Activated CD8-positive, alpha-beta memory T cell treated with anti-CD3 and anti-CD28 coated beads for 48 hours (primary cell): ENCODE data around the gene CCR5AS.
"Not testable (repeated sequence)": the region's sequence is repeated elsewhere in the genome, so short reads cannot be mapped to it uniquely, and the experiment has no call there.

Experiments
- DNase-seq, 3 experiments: peaks; one replicate each; pipeline ENCODE4 v3.0.0-alpha.2; 2020; ENCODE audit warnings: low read depth in 2 of 3, low spot score in 2 of 3

Gene CCR5AS

DNA sequence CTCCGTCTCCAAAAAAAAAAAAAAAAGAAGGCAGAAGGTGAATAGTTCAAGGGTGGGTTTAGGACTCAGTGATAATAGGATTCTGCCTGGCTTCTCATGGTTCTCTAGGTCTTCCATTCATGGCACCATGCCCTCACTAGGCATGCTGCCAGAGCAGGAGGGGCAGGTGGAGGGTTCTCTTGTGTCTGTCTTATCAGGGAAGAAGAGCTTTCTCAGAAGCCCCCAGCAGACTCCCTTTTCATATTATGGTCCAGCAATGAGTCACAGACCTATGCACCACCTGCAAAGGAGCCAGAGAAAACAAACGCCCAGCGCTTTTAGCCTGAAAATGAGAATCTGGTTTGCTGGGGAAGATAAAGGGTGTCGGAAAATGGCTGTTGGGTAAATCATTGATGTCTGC, 50.0 kb downstream of the CCR5AS start:
- no peak for DNase-seq

DNA sequence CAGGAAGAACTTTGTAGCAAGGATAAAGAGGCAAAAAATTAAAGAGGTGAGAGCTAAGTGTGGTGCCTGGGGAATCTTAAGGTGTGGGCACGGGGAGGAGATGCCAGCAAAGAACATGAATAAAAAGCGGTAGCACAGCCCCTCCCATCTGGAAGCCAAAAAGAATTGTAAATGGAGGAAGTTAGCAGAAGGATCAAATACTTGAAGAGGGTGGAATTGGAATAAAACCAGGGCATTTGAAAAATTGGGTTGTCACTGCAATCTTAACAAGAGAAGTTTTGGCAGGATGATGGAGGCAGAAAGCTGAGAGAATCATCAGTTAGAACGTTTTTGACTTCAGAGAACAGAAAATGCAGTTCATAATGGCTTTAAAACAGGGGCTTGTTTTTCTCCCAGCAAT, 50.6 kb downstream of the CCR5AS start:
- DNase-seq, result no peak

DNA sequence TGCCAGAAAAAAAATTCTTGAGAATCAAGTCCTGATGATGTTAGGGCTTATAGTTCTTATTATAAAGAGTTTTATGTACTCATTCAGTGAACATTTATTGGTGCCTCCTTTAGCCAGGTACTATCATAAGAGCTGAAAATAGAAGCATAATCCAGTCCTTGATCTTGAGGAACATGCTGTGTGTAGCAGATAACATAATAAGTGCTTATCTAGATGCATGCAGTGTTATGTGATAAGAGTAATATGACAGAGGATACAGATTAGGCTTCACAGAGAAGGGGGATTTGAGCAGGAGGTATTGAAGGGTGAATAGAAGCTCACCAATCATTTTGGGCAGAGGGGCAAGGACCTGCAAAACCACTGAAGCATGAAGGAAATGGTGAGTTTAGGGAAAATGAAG, 51.9 kb downstream of the CCR5AS start:
- DNase-seq, result no peak

DNA sequence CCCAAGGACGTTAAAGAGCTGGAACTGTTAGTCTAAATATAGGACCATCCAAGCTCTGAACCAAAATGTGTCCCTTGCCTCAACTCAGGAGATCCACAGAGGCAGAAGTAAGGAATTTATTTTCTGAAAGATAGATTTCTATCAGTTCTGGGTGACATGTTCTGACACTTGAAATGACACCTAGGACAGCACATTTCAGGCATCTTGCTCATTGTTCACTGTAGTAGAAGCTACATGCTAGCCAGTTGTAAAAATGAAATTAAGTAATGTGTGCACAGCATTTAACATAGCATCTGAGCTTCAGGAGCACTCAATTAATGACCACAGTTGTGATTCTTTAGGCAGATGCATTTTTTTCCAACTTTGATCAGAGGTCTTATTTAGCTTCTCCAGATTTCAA, 52.4 kb downstream of the CCR5AS start:
- DNase-seq, result no peak

DNA sequence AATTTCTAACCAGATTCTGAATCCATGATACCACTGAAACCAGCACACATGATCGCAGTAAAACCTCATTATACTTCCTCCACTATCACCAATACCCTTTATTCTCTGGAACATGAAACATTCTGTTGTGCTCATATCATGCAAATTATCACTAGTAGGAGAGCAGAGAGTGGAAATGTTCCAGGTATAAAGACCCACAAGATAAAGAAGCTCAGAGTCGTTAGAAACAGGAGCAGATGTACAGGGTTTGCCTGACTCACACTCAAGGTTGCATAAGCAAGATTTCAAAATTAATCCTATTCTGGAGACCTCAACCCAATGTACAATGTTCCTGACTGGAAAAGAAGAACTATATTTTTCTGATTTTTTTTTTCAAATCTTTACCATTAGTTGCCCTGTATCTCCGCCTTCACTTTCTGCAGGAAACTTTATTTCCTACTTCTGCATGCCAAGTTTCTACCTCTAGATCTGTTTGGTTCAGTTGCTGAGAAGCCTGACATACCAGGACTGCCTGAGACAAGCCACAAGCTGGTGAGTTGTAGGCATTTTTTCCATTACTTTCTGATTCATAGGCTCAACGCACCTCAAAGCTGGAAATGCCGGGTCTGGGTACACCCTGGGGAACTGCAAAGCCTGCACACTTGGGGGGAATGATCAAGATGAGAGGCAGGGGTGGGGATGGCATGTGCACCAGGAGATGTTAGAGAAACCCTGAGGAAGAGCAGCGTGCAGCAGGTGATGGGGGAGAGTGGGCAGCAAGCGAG, 53.0 kb downstream of the CCR5AS start, which contains the start of gene CCR2:
CCR2 (plus strand) TSS at position 465 of the 764 bp plus-strand sequence. CDS start 3,417 bp downstream, outside the sequence.
- DNase-seq, result no peak

DNA sequence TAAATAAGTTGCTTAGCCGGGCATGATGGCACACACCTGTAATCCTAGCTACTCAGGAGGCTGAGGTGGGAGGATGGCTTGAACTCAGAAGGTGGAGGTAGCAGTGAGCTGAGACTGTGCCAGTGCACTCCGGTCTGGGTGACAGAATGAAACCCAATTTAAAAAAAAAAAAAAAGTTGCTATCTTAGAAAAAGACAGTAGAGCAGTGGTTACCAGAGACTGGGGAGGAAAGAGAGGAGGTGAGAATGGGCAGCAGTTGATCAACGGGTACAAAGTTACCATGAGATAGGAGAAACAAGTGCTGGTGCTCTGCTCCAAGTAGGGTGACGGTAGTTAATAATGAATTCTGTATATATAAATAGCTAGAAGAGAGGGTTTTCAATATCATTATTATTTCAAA, 53.8 kb downstream of the CCR5AS start:
- DNase-seq, result no peak

DNA sequence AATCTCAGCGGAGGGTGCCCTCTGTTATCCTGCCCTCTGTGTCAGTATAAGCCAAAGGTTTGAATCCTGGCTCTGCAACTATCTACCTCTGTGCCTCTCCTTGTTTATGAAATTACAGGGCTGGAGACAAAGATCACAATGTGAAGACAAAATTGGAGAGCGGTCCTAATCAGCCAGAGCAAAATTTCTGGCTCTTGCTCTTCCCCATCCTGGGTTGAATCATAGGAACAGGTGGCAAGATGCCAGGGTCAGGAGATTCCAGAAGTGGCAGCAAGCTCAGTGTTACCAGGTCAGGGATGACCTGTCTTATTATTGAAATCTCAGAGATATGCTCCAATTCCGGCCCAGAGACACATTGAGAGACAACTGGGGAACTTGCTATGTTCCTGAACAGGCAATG, 55.2 kb downstream of the CCR5AS start:
- no peak for DNase-seq

DNA sequence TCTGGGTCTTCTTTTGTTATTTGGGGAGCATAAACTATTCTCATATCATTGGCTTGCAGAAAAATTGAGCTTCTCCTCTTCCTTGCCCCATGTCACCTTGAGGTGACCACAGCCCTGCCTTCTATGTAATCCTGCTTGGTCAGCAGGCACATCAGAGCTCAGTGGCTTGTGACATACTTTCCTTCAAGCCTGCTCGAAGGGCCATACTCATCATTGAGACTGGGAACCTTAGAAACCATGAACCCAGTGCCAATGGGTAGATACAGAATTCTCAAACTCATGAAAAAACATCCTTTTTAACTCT, 56.7 kb downstream of the CCR5AS start:
- DNase-seq, result no peak

DNA sequence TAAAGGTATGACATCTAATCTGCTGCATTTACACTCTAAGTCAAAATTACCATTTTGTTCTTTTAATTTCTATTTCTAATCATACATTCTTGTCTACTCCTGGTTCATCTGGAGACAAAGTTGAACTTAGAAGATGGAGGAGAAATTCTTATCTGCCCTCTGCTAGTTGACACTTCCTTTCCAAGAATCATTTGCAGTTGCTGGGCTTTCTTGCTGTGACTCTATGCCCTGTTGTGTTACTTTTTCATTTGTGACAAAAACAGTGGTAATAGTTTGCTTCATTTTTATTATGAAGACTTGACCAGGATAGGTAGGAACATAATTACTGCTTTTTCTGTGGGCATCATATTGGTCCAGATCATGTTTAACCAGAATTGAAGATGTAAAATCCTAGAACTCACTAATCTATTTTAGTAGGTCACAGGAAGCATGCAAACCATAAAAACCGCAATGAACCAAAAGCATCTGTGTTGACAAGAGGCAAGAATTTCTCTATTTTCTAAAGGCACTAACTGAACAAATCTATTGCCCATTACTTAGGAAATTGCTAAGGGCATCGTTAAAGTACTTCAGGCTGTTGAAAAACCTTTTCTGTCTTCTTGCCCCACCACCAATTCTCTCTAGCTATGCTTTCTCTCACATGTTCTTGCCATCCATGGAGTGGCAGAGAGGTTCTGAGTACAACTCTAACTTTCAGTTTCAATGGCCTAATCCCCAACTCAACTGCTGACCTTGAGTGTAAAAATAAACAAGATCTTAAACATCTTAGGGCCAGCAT, 57.2 kb downstream of the CCR5AS start:
- DNase-seq, result no peak

DNA sequence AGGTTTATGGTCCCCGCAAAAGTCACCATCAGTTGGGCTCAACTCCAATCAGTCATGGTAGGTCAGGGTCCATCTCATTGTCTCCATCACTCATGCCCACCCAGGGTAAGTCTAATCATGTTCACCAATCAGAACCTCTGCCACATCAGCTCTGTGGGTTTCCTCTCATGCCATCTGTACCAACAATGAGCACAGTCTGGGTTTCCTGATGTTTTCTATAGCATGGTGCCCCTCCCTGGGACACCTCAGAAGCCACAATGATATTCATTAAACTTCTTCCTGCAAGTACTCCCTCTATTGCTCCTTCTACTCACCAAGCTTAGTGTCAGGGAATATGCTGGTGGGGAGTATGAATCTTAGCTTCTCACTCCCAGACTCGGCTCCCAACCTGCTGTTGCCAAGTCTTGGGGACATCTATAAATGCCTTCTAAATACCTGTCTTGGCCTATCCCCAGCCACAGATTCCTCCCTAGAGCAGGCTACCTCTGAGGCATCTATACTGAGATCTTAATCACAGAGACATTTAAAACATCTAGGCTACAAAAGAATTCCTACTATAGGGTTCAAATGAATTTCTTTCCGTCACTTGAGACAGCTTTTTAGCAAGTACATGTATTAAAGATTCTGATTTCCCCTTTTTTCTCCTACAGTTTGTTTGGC, 57.9 kb downstream of the CCR5AS start:
- DNase-seq, result no peak

DNA sequence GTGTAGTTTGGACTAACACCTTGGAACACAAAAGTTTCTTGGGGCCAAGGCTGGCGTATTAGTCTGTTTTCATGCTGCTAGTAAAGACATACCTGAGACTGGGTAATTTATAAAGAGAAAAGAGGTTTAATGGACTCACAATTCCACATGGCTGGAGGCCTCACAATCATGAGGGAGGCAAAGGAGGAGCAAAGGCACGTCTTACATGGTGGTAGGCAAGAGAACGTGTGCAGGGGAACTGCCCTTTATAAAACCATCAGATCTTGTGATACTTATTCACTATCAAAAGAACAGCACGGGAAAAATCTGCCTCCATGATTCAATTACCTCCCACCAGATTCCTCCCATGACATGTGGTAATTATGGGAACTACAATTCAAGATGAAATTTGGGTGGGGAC, 62.4 kb downstream of the CCR5AS start:
- DNase-seq, result no peak

DNA sequence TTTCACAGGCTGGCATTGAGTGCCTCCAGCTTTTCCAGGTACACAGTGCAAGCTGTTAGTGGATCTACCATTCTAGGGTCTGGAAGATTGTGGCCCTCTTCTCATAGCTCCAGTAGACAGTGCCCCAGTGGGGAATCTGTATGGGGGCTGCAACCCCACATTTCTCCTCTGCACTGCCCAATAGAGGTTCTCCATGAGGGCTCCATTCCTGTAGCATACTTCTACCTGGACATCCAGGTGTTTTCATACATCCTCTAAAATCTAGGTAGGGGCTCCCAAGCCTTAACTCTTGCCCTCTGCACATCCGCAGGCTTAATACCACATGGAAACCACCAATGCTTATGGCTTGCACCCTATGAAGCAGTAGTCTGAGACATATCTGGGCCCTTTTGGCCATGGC, 68.0 kb downstream of the CCR5AS start:
- no peak for DNase-seq

DNA sequence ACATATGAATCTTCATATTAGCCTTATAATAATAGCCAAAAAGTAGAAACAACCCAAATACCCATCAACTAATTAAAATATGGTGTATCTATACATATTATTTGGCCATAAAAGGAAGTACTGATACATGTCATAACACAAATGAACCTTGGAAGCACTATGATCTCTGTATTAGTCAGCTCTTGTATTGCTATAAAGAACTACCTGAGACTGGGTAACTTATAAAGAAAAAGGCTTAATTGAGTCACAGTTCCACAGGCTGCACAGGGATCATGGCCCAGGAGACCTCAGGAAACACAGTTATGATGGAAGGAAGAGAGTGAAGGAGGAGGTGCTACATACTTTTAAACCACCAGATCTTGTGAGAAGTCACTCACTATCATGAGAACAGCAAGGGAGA, 69.0 kb downstream of the CCR5AS start:
- DNase-seq, result no peak

DNA sequence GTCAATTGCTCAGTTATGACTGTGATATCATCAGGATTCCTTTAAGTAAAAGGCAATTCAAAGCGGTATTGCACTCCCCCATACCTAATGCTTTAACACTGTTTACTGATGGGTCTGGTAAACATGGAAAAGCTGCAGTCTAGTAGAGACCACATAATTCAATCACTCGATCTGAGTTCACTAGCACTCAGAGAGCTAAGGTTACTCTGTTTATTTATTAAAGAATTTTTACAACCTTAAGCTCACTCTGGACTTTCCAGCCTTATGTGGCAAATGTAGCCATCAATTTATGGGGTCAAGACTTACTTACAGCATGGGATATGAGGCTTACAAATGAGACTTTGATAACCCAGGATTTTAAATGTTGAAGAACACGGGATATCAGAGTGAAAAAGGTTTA, 71.3 kb downstream of the CCR5AS start:
- DNase-seq, result no peak

DNA sequence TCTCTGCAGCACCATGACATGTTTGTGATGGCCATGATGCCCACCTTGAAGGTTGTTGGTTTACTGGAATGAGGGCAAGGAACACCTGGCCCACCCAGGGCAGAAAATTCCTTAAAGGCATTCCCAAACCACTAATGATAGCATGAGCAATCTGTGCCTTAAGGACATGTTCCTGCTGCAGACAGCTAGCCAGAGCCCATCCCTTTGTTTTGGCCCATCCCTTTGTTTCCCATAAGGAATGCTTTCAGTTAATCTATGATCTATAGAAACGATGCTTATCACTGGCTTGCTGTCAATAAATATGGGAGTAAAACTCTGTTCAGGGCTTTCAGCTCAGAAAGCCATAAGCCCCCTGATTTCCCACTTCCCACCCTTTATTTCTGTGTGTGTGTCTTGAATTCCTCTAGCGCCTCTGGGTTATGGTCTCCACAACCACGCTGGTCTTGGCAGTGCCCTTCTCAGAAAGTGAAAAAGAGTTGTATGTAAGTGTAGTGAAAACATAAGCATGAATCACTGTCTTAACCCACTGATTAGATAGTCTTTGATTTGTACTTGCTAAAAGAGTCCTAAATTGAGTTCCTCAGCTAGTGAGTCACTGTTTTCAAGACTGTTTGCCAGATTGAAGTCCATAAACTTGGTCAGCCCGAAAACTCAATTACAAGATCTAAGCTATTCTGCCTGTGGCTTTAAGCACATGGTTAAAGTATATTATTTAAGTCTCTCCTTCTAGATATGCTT, 72.0 kb downstream of the CCR5AS start:
- DNase-seq, result no peak

DNA sequence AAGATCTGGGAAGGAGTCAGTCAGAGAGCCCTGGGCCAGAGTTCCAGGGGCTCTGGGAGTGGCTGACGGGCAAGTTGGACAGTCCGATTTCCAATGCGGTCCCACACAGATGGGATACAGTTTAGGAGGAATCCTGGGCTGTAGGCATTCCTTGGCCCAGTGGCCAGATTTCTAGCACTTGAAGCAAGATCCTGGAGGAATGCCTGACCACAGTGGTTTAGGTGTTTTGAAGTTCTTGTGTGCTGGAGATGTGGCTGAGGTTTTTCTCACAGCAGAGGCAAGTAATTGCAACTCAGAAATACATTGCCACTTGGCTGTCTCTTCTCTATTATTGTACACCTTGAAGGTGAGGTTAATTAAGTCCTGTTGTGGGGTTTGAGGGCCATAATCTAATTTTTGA, 76.2 kb downstream of the CCR5AS start:
- DNase-seq, result not testable (repeated sequence)

DNA sequence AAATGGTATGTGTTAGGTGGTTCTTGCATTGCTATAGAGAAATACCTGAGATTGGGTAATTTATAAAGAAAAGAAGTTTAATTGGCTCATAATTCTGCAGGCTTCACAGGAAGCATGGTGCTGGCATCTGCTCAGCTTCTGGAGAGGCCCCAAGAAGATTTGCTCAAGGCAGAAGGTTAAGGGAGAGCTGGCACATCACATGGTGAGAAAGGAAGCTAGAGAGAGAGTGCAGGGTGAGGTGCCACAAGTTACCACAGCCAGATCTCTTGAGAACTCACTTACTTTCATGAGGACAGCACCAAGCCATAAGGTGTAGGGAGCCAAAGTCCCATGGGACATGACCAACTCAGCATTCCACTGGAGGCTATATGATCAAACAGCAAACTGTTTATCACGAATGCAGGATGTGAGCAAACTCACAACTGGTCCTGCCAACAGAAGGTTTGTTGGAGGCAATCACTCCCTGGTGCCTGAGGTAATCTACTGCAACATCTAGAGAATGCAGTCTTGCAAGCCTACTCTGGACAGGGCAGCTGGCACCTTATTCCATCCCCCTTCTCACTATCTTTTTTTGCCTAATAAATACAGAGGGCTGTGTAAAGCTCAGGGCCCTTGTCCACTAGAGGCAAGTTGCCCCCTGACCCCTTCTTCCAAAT, 81.1 kb downstream of the CCR5AS start:
- DNase-seq, result no peak

DNA sequence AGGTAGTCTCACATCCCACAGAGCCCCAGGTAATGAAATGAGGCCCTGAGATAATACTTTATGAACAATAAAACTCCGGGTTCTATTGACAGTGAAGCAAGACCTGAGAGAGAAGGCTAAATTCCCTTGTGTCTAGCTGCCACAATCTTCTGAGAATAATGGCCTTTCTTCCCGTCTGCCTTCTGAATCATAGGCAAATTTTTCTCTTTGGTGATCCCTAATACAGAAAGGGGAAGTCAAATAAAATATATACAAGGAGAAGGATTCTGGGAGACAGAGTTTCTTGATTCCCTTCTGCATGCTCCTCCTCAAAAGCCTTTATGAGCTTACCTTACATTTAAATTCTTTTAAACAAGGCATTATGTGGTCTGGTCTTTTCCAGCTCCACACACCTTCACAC, 82.8 kb downstream of the CCR5AS start:
- no peak for DNase-seq

DNA sequence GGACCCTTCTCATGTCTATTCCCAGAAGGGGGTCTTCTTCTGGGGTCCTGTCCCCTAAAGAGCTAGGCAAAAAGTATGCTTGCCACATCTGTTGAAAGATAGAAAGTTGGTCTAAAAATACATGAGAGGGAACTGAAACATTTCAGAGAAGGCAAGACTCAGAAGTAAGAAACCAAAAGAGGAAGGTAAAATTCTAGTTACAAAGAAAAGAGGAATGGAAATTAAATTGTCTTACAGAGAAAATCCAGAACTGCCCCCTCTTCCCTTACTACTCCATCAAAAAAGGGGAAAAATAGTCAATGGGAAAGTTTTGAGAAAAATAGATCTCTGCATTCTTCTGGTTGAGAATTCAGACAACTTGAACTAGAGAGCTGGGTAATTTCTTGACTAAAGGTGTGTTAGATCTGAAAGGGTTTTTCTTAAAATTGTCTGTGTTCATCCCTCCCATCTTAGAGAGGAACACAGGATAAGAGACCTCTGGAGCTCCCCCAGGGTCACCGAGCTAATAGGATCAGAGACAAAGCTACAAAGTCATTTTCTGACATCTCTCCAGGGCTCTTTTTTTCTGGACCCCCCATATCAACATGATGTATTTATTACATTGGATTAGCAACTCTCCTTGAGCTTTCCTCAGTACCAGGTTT, 85.3 kb downstream of the CCR5AS start:
- DNase-seq, result no peak

DNA sequence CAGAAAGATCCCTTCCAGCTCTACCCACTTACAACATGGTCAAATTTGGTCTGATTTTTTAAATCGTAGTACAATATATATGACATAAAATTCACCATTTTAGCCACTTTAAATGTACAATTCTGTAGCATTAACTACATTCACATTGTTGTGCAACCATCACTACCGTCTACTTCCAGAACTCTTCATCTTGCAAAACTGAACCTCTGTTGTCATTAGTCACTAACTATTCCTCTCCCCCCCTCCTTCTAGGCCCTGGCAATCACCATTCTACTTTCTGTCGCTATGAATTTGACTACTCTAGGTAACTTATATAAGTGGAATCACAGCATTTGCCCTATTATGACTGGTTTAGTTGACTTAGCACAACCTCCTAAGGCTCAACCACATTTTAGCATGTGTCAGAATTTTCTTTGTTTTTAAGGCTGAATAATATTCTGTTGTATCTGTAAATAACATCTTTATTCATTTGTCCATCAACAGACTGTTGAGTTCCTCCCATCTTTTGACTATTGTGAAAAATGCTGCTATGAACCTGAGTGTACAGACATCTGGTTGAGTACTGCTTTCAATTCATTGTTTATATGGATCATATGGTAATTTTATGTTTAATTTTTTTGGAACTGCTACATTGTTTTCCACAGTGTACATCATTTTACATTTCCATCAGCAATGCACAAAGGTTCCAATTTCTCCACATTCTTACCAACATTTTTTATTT, 88.5 kb downstream of the CCR5AS start:
- no peak for DNase-seq
